Prostate gland (tissue), 2 donors: Measurements from ENCODE around the gene ANO10.

Source experiments
- POLR2A ChIP-seq: fragments of 450-650 bp; IDR thresholded peaks from one replicate; pipeline ENCODE4 v1.6.1; 2016; ENCODE audit warnings: antibody characterized with exemption, mild to moderate bottlenecking
- TF ChIP-seq, protein P1 (sequence below), 4 experiments: fragments of 200-600 bp in 2 of 4; fragments of 450-650 bp in 2 of 4; sonication (generic) in 2 of 4; IDR thresholded peaks; 1 replicate in 3 of 4; 2 replicates in 1 of 4; pipeline ENCODE4 v1.5.1; 2016 to 2019; ENCODE audit warnings: antibody characterized with exemption in 4 of 4, mild to moderate bottlenecking in 2 of 4, moderate library complexity in 2 of 4

DNA sequence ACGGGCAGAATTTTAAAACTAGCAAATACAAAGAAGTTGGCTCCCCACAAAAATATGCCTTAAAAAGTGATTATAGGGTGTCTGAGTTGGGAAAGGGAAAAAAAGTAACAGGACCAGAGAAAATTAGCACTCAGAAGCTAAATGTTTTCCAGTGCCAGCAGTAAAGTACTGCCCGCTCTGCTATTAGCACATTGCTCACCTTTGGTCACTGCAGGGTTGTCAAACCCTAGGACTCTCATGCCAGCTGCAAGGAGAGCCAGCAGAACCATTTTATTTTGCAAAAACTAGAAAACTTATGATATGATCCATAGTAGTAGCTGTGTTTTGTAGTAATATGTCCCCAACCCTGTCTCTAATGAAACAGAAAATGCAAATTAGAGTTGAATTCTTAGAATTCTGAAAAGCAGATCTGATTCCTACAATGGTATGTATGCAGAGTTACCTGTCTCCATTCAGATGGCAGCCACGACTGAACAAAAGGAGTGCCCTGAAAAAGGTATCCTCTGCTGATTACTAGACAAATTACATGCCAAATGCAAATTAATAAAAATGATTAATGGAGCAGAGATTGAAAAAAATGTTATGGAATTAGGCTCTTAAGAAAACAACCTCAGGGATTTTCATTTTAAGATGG, 185.2 kb downstream of the ANO10 start:
- TF ChIP-seq, protein P1, sequence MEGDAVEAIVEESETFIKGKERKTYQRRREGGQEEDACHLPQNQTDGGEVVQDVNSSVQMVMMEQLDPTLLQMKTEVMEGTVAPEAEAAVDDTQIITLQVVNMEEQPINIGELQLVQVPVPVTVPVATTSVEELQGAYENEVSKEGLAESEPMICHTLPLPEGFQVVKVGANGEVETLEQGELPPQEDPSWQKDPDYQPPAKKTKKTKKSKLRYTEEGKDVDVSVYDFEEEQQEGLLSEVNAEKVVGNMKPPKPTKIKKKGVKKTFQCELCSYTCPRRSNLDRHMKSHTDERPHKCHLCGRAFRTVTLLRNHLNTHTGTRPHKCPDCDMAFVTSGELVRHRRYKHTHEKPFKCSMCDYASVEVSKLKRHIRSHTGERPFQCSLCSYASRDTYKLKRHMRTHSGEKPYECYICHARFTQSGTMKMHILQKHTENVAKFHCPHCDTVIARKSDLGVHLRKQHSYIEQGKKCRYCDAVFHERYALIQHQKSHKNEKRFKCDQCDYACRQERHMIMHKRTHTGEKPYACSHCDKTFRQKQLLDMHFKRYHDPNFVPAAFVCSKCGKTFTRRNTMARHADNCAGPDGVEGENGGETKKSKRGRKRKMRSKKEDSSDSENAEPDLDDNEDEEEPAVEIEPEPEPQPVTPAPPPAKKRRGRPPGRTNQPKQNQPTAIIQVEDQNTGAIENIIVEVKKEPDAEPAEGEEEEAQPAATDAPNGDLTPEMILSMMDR (IDR thresholded peaks at IDR 0.05) = no peak
- no peak for TF ChIP-seq POLR2A
